HG02588 (cell line): ENCODE results near the gene LMAN2.
A peak's percentile ranks its signal among the peaks of the same experiment; 100 is the strongest.
"Not testable (repeated sequence)": the region's sequence is repeated elsewhere in the genome, so short reads cannot be mapped to it uniquely, and the experiment has no call there.

Source experiments
- ATAC-seq: cut with Tn5 transposase; IDR thresholded peaks from one replicate; pipeline ENCODE4 v1.9.1; 2021; ENCODE audit warnings: mild to moderate bottlenecking, moderate library complexity; ENCODE audit not compliant: unreplicated experiment

The LMAN2 gene

GRCh38 chr5:177365845-177366527, 14.5 kb upstream of the LMAN2 start:
- no peak for ATAC-seq

GRCh38 chr5:177364159-177364962, 12.9 kb upstream of the LMAN2 start:
- ATAC-seq: no peak

- ATAC-seq: no peak
These were observed 12.1 kb upstream of the LMAN2 start for GRCh38 chr5:177363565-177363964.

DNA sequence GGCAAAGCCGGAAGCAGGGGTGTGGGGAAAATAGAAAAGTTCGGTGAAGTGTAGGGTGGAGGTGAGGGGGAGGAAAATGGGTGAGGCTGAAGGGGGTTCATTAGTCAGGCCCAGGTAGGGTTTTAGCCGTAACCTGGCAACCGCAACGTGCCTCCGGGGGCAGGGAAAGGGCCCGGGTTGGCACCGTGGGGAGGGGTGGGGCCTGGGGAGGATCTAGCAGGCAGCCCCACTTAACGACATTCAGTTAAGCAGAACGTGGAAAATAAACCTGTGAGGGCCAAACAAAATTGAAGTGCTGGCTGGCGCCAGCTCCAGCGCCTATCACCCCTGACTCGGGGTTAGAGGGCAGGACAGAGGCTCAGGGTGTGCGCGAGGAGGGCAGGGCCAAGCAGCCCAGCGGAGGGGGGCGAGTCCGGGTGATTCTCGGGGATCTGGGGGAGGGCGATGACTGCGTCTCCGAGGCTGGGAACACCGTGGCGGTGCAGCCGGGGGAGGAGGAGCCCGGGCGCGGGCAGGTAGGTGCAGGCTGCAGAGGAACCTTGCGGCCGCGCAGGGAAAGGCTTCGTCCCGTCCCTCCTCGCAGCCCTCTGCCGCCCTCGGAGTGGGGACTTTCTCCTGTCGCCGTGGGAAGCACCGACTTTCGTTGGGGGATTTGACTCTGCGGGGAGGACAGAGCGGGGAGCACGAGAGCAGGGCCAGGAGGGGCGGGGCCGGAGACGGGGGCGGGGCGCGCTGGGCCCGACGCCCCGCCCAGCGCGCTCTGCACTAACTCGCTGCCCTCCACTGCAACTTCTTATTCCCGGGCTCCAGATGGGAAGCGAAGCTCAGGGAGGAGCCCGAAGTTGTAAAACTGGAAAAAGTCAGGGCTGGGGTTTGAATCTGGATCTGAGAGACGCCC, 11.4 kb upstream of the LMAN2 start:
- peak; percentile 37 for ATAC-seq

GRCh38 chr5:177362292-177362609, 10.8 kb upstream of the LMAN2 start:
- ATAC-seq: no peak

- ATAC-seq: no peak
These were observed 10.2 kb upstream of the LMAN2 start for GRCh38 chr5:177361418-177362291.

DNA sequence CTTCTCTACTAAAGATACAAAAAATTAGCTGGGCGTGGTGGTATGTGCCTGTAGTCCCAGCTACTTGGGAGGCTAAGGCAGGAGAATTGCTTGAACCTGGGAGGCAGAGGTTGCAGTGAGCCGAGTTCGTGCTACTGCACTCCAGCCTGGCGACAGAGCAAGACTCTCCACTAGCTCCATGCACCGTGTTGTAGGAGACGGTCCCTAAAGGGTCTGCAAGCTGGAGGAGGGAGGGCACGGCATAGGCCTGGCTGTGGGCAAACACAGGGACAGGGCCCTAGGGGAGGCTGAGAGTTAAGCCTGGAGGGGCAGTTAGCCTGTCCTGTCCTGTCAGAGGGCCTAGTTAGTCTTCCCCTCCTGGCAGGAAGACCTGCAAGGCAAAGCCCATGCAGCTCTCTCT, 9.3 kb upstream of the LMAN2 start:
- not testable (repeated sequence) for ATAC-seq

DNA sequence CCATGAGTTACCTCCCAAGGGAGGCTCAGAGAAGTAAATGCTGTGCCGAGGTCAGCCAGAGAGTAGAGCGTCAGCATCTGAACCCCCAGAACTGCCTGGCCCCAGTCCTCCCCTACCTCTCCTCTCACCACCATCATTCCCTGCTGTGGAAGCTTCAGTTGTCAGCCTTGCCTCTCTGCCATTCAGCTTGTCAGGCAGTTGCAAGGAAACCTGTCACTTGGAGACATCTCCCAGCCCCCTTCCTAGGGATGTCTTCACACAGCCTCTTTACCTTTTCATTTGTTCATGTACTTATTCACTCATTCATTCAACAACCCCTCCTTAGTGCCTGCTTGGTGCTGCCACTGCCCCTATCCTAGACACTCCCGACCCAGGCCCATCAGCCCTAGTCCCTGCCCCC, 8.4 kb upstream of the LMAN2 start:
- ATAC-seq: no peak

DNA sequence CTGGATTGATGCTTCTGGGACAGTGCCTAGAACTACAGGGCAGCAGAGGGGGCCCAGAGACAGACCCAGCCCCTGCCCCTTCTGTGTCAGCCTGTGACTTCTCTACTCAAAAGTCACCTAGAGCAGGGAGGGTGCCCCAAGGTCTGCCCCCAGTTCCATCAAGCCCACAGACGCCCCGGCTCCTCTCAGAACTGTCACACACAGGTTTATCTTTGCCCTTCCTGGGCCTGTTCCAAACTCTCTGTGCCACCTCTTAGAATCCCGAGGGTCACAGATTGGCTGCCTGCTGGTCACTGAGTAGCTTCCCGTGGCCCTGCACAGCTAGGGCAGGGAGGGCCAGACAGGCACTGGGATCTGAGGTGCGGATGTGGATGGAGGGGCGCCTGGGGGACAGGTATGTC, 8.0 kb upstream of the LMAN2 start:
- no peak for ATAC-seq

- no peak for ATAC-seq
These were observed 6.9 kb upstream of the LMAN2 start for GRCh38 chr5:177358370-177358819.

DNA sequence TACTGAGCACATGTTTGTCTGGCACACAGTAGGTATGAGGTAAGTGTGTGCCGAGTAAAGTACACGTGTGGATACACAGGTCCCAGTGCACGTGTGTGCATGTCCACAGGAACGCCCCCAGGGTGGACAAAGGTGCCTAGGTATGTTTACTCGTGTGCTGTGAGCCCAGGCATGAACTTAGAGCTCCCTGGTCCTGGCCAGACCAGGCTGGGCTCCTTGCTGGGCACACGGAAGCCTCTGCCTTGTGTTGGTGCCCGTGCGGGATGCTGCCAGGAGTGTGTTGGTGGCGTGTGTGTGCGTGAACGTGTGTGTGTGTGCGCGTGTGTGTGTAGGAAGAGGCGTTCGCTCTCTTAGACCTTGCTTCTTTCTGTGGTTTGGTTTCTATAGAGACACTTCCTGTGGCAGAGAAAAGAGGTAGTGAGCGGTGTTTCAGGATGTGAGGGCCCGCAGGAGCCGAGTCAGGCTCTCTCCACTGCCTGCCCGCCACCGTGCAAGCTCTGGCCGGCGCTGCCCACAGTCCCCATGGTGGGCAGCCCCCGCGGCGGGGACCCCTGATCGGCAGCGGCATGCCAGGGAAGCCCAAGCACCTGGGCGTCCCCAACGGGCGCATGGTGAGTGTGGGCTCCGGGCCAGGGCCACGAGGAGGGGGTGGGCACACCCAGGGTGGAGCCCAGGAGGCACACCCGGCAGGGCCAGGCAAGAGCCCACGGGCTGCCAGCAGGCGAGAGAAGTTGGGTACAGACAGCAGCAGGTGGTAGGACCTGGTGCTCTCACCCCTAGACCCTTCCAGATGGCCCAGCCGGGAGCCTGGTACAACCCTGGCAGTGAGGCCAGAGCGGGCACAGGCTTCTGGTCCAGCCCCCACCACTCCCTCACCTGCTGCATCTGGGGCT, 6.2 kb upstream of the LMAN2 start, which contains the start of gene RGS14:
TSS of gene RGS14 (plus strand) at position 466 of the 893 bp plus-strand sequence. CDS start at position 567, 101 bp downstream.
- peak; percentile 92 for ATAC-seq

GRCh38 chr5:177357146-177357458, 5.6 kb upstream of the LMAN2 start:
- ATAC-seq: no peak

- no peak for ATAC-seq
These were observed 5.3 kb upstream of the LMAN2 start for GRCh38 chr5:177356746-177357145.

GRCh38 chr5:177355868-177356168, 4.3 kb upstream of the LMAN2 start:
- ATAC-seq: no peak

- ATAC-seq: no peak
These were observed 3.8 kb upstream of the LMAN2 start for GRCh38 chr5:177355162-177355867.

DNA sequence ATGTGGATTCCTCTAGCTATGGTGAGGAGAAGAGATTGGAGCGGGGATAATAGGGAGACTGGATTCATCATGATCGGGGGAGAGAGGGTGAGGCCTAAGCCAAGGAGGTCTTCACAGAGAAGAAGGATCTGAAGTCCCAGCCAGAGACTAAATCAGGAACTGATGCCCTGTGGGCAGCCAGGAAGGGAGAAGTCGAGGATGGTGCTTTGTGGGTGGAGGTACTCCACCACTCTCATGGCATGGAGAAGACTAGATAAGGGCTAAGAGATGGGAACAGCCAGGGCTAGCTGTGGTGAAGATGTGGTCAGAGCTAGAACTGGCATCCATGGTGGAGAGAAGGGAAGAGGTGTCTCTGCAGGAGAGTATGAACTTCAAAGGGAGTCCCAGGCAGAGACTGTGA, 3.2 kb upstream of the LMAN2 start:
- ATAC-seq: no peak

DNA sequence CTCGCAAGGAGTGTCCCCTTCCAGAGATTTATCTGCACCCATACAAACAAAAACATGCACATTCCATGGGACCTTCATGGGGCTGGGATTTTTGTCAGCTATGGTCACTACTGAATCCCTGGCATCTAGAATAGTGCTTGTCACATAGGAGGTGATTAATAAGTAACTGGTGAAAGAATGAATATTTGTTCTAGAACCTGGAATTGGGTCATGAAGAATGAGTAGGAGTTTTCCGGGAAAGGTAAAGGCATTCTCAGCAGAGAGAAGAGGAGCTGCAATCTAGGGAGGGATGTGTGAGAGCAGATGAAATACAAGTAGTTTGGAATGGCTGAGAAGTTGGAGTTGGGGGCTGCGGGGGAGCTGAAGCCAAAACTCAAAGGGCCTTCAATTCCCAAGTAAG, 2.8 kb upstream of the LMAN2 start:
- no peak for ATAC-seq

DNA sequence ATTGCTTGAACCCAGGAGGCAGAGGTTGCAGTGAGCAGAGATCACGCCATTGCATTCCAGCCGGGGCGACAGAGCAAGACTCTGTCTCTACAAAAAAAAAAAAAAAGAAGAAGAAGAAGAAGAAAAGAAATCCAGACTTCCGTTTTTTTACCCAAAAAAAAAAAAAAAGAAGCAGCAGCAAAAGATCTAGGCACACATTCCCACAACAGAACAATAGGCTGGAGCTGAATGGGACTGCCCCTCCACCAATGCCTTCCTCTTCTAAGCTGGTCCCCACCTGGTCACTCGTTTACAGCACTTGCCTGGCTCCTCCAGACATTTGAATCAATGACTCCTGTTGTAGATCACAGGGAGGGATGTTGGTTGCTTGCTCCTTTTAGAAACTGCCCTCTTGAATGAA, 1.6 kb upstream of the LMAN2 start:
- no peak for ATAC-seq

- ATAC-seq: no peak
These were observed 584 bp downstream of the LMAN2 start for GRCh38 chr5:177350776-177351391.
